Fibroblast of skin of right biceps (primary cell): ENCODE data around the gene AACS.
"Not testable (repeated sequence)": the region's sequence is repeated elsewhere in the genome, so short reads cannot be mapped to it uniquely, and the experiment has no call there.

Experiments
- DNase-seq: peaks from one replicate; pipeline ENCODE4 v3.0.0-alpha.2; 2013

Gene AACS

GRCh38 chr12:125061229-125061628, 4.0 kb upstream of the AACS start:
- DNase-seq: no peak

- DNase-seq: not testable (repeated sequence)
These were observed 1.7 kb upstream of the AACS start for GRCh38 chr12:125063522-125063921.

- DNase-seq: no peak
These were observed 743 bp upstream of the AACS start for GRCh38 chr12:125064492-125064891.

GRCh38 chr12:125065919-125066570, 810 bp downstream of the AACS start:
- DNase-seq: no peak

- no peak for DNase-seq
These were observed 3.2 kb downstream of the AACS start for GRCh38 chr12:125068391-125068790.

GRCh38 chr12:125069616-125070015, 4.4 kb downstream of the AACS start:
- no peak for DNase-seq

GRCh38 chr12:125070112-125070511, 4.9 kb downstream of the AACS start:
- DNase-seq: no peak

GRCh38 chr12:125070661-125071390, 5.6 kb downstream of the AACS start:
- no peak for DNase-seq

GRCh38 chr12:125071456-125071855, 6.2 kb downstream of the AACS start:
- DNase-seq: no peak

- DNase-seq: no peak
These were observed 7.3 kb downstream of the AACS start for GRCh38 chr12:125072496-125072895.

GRCh38 chr12:125074294-125074693, 9.1 kb downstream of the AACS start:
- DNase-seq: not testable (repeated sequence)

- DNase-seq: no peak
These were observed 10.9 kb downstream of the AACS start for GRCh38 chr12:125076103-125076502.

- DNase-seq: no peak
These were observed 13.8 kb downstream of the AACS start for GRCh38 chr12:125079084-125079483.

- DNase-seq: no peak
These were observed 14.7 kb downstream of the AACS start for GRCh38 chr12:125079648-125080645.

- DNase-seq: no peak
These were observed 16.2 kb downstream of the AACS start for GRCh38 chr12:125081427-125081826.

GRCh38 chr12:125083072-125083471, 17.8 kb downstream of the AACS start:
- DNase-seq: no peak

- not testable (repeated sequence) for DNase-seq
These were observed 23.0 kb downstream of the AACS start for GRCh38 chr12:125088199-125088598.

GRCh38 chr12:125089083-125089482, 23.8 kb downstream of the AACS start:
- DNase-seq: no peak

- no peak for DNase-seq
These were observed 24.4 kb downstream of the AACS start for GRCh38 chr12:125089626-125090025.

GRCh38 chr12:125090437-125090836, 25.2 kb downstream of the AACS start:
- no peak for DNase-seq

GRCh38 chr12:125091401-125091800, 26.2 kb downstream of the AACS start:
- DNase-seq: no peak

- no peak for DNase-seq
These were observed 27.1 kb downstream of the AACS start for GRCh38 chr12:125092108-125092871.
